Transverse colon (tissue), 4 donors: Measurements from ENCODE around the gene RAPGEF6.
"Not testable (repeated sequence)": the region's sequence is repeated elsewhere in the genome, so short reads cannot be mapped to it uniquely, and the experiment has no call there.

Source experiments
- CTCF ChIP-seq, 5 experiments: fragments of 200-600 bp in 3 of 5; fragments of 450-650 bp in 2 of 5; sonication (generic) in 3 of 5; IDR thresholded peaks; 1 replicate in 2 of 5; 2 replicates in 3 of 5; pipeline ENCODE4 v1.5.1; 2016 to 2017; ENCODE audit warnings: antibody characterized with exemption in 5 of 5, inconsistent platforms in 3 of 5, mild to moderate bottlenecking in 2 of 5, moderate library complexity in 1 of 5
- POLR2A ChIP-seq: fragments of 450-650 bp; IDR thresholded peaks from one replicate; pipeline ENCODE4 v1.6.1; 2016; ENCODE audit warnings: antibody characterized with exemption, mild to moderate bottlenecking, moderate library complexity
- POLR2AphosphoS5 ChIP-seq, 3 donors: sonication (generic); formaldehyde crosslinking; IDR thresholded peaks; one replicate each; pipeline ENCODE4 v1.6.1; 2016; ENCODE audit warnings: antibody characterized with exemption in 3 of 3

GRCh38 chr5:131678273-131678672 lies 43.2 kb upstream of the RAPGEF6 start:
- not testable (repeated sequence) for TF ChIP-seq CTCF (IDR thresholded peaks at IDR 0.05); POLR2A; POLR2AphosphoS5 (IDR thresholded peaks at IDR 0.05)
